Urinary bladder (tissue), 4 donors: Measurements from ENCODE around the gene ERRFI1. TPM values are rescaled to one million over a fixed set of nuclear protein-coding genes. Genes with fewer than 3 reads are reported as not detected.

ENCODE experiments used
- DNase-seq: peaks from one replicate; pipeline ENCODE4 v3.0.0-alpha.2; 2015; ENCODE audit errors: extremely low spot score
- H3K27ac ChIP-seq: one replicate; pipeline ENCODE4 v1.5.1; 2013; ENCODE audit warnings: low read depth, mild to moderate bottlenecking, moderate library complexity
- H3K36me3 ChIP-seq: one replicate; pipeline ENCODE4 v1.6.1; 2013; ENCODE audit warnings: mild to moderate bottlenecking, moderate library complexity; ENCODE audit not compliant: insufficient read depth
- H3K4me1 ChIP-seq: one replicate; pipeline ENCODE4 v1.6.1; 2013; ENCODE audit warnings: mild to moderate bottlenecking, moderate library complexity; ENCODE audit not compliant: insufficient read depth
- H3K4me3 ChIP-seq: one replicate; pipeline ENCODE4 v1.5.1; 2013; ENCODE audit warnings: low read depth, low read length
- WGBS: extraction: QIAGEN DNeasy Blood & Tissue Kit; methylation state at CpG from one replicate; pipeline ENCODE4 v1.1.7; 2013; 5-methylcytosine and 5-hydroxymethylcytosine counted together
- polyA plus RNA-seq: library from polyadenylated mRNA; stranded (reverse); fragments of 200-250 nt; gene quantifications from one replicate; pipeline ENCODE4 v1.2.3, GENCODE V29; 2013
- total RNA-seq: library from RNA; depleted of rRNA; stranded (reverse); fragments of >200 nt; gene quantifications from one replicate; pipeline ENCODE4 v1.2.3, GENCODE V29; 2014
- donor health status: healthy with polysubstance abuse.
- donor health status: healthy.

The ERRFI1 gene
- total and polyA plus RNA-seq, 2 donors: 35.1 to 117 TPM

GRCh38 chr1:8019229-8019620, 6.9 kb downstream of the ERRFI1 start:
- H3K27ac ChIP-seq: peak overlapping the region; percentile 23
- no peak for DNase-seq
- no peaks in the 10 kb centered on the region for H3K4me1 ChIP-seq
- H3K36me3 ChIP-seq: no peaks in the 10 kb centered on the region
- WGBS: 97% methylated on average over 5 of the region's 5 CpGs
- no peak overlapping the region for H3K4me3 ChIP-seq

GRCh38 chr1:8018492-8019228, 7.4 kb downstream of the ERRFI1 start:
- no peaks in the 10 kb centered on the region for H3K36me3 ChIP-seq
- H3K4me3 ChIP-seq: no peak overlapping the region
- no peak overlapping the region for H3K27ac ChIP-seq
- no peak for DNase-seq
- 87% methylated on average over 3 of the region's 3 CpGs for WGBS
- H3K4me1 ChIP-seq: no peaks in the 10 kb centered on the region

- no peak for DNase-seq
- Histone ChIP-seq H3K4me1 (no peaks in the 10 kb centered on the region), H3K4me3 (no peak overlapping the region), H3K36me3 (no peaks in the 10 kb centered on the region), H3K27ac (no peak overlapping the region)
- 46% methylated on average over 5 of the region's 5 CpGs for WGBS
Measured at GRCh38 chr1:8017495-8018197, 8.5 kb downstream of the ERRFI1 start.

GRCh38 chr1:8016895-8017241, 9.2 kb downstream of the ERRFI1 start:
- Histone ChIP-seq H3K4me1 (no peaks in the 10 kb centered on the region), H3K4me3 (no peak overlapping the region), H3K36me3 (no peaks in the 10 kb centered on the region), H3K27ac (no peak overlapping the region)
- DNase-seq: no peak

GRCh38 chr1:8016210-8016894, 9.8 kb downstream of the ERRFI1 start:
- WGBS: 53% methylated on average over 4 of the region's 4 CpGs
- Histone ChIP-seq H3K27ac (peak overlapping the region; percentile 59), H3K36me3 (no peaks in the 10 kb centered on the region), H3K4me3 (no peak overlapping the region), H3K4me1 (no peaks in the 10 kb centered on the region)
- no peak for DNase-seq

- WGBS: 32% methylated on average over 2 of the region's 2 CpGs
- DNase-seq: no peak
- Histone ChIP-seq H3K36me3 (no peaks in the 10 kb centered on the region), H3K4me1 (no peaks in the 10 kb centered on the region), H3K27ac (no peak overlapping the region), H3K4me3 (no peak overlapping the region)
Measured at GRCh38 chr1:8015809-8016165, 10.3 kb downstream of the ERRFI1 start.

GRCh38 chr1:8015036-8015808, 10.9 kb downstream of the ERRFI1 start:
- Histone ChIP-seq H3K4me1 (no peaks in the 10 kb centered on the region), H3K4me3 (no peak overlapping the region), H3K27ac (no peak overlapping the region), H3K36me3 (no peaks in the 10 kb centered on the region)
- peak; percentile 84 for DNase-seq
- 21% methylated on average over 8 of the region's 8 CpGs for WGBS

- 81% methylated on average over 10 of the region's 10 CpGs for WGBS
- H3K27ac ChIP-seq: no peak overlapping the region
- H3K4me1 ChIP-seq: no peaks in the 10 kb centered on the region
- no peaks in the 10 kb centered on the region for H3K36me3 ChIP-seq
- no peak overlapping the region for H3K4me3 ChIP-seq
- DNase-seq: no peak
Measured at GRCh38 chr1:8014381-8014988, 11.6 kb downstream of the ERRFI1 start.

GRCh38 chr1:8013800-8014199, 12.3 kb downstream of the ERRFI1 start:
- no peak for DNase-seq
- 70% methylated on average over 6 of the region's 6 CpGs for WGBS
- no peaks in the 10 kb centered on the region for H3K36me3 ChIP-seq
- H3K4me3 ChIP-seq: no peak overlapping the region
- H3K4me1 ChIP-seq: no peaks in the 10 kb centered on the region
- H3K27ac ChIP-seq: no peak overlapping the region

GRCh38 chr1:8013399-8013798, 12.7 kb downstream of the ERRFI1 start:
- no peaks in the 10 kb centered on the region for H3K36me3 ChIP-seq
- H3K4me3 ChIP-seq: no peak overlapping the region
- H3K4me1 ChIP-seq: no peaks in the 10 kb centered on the region
- WGBS: 90% methylated on average over 11 of the region's 11 CpGs
- H3K27ac ChIP-seq: no peak overlapping the region
- DNase-seq: no peak

GRCh38 chr1:8012955-8013354, 13.2 kb downstream of the ERRFI1 start:
- Histone ChIP-seq H3K4me3 (no peak overlapping the region), H3K27ac (no peak overlapping the region), H3K36me3 (no peaks in the 10 kb centered on the region), H3K4me1 (no peaks in the 10 kb centered on the region)
- DNase-seq: no peak
- WGBS: 90% methylated on average over 4 of the region's 4 CpGs

- H3K27ac ChIP-seq: no peak overlapping the region
- 85% methylated on average over 7 of the region's 7 CpGs for WGBS
- H3K36me3 ChIP-seq: no peaks in the 10 kb centered on the region
- no peak for DNase-seq
- H3K4me3 ChIP-seq: no peak overlapping the region
- H3K4me1 ChIP-seq: no peaks in the 10 kb centered on the region
Measured at GRCh38 chr1:8011923-8012858, 13.9 kb downstream of the ERRFI1 start.
